K562 treated with DMSO at 1 percent for 48 hours (cell line): ENCODE measurements around the gene ZNF816. TPM values are rescaled to one million over a fixed set of nuclear protein-coding genes. Genes with fewer than 3 reads are reported as not detected.

Experiments used
- total RNA-seq: library from RNA; unstranded; fragments of 300-600 nt; gene quantifications from 2 replicates; pipeline ENCODE4 v1.2.3, GENCODE V29; 2022; ENCODE audit warnings: low replicate concordance; ENCODE audit errors: extremely low read depth

ZNF816 gene
- not detected in 2 replicates for total RNA-seq

DNA sequence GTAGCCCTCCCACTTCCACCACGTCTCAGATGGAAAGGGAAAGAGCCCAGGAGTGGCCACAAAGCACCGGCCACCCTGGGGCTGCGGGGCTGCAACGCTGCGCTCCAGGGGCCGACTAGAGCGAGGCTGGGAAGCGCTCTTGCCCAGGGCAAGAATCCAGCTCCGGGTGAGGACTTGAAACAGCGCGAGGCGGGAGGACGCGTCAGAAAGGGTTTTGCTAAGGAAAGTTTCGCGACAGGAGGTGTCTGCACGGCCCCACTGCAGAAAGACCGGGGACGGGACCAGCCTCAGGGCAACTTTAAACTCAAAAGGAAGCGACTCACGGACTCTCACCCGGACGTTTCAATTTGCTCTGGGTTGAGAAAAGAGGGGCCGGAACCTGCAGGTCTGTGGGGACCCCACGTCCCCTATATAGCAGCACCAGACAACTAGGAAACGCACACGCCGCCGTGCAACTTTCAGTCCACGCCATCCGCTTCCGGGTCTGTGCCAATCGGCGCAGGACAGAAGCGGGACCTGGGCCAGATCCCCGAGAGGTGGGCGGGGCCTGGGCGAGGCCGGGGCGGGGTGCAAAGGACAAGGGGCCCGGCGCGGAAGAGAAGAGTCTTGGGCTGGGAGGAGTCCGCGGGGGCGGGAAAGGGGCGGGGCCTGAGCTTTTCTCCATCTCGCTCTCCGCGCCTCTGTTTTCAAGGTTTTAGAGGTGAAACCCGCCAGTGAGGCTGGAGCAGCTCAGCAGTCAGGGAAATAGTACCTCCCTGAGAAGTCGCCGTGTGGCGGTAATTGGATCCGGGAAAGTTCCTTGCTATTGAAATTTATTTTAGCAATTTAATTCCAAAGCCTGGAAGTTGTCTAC is at the start of gene ZNF816:
Gene ZNF816 (minus strand): TSS at position 488 of the 853 bp plus-strand sequence. CDS start 6,792 bp downstream, outside the sequence.

DNA sequence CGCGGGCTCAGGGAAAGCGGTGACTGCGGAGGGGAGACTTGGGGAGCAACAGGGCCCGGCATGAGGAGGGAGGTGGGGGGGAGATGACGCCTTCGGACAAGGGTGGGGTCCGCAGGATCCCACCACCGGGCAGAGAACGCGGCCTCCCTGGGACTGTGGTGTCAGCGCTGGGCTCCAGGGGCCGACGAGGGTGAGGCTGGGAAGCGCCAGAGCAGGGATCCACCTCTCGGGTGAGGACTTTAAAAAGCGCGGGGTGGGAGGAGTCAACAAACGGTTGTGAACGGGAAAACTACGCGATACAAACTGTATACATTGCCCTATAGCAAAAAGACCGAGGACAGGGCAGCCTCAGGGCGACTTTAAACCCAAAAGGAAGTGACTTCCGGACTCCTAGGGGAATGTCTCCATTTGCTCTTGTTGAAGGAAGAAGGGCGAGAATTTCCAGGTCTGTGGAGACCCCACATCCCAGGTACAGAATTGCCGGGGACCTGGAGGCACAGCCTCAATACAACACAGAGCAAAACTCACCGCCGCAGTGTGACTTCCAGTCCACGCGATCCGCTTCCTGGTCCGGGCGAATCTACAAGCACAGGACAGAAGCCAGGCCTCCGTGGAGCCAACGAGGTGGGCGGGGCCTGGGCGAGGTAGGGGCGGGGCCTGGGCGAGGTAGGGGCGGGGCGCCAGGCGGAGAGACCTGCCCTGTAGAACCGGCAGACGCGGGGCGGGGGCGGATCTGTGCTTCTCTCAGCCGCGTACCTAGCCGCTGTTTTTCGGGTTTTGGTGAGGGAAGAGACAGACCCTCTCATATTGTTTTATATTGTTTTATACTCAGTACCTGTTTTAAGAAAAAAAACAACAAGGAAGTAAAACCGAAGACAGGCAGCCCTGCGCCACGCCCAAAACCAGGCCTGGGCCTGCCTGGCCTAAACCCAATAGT is 39.6 kb downstream of the ZNF816 start, which contains the start of gene ZNF888:
Gene ZNF888 (minus strand): TSS at position 588 of the 937 bp plus-strand sequence. CDS start 5,555 bp downstream, outside the sequence.

Other genes with a start within 250 kb of the ZNF816 start
- not detected in 2 replicates for gene ZNF611, start 227.8 kb downstream of the ZNF816 start, total RNA-seq
- not detected in 2 replicates for gene ZNF600, start 176.1 kb downstream of the ZNF816 start, total RNA-seq
- gene ZNF28, start 141.2 kb downstream of the ZNF816 start, total RNA-seq, result not detected in 2 replicates
- gene ZNF468, start 105.3 kb downstream of the ZNF816 start, total RNA-seq, result not detected in 2 replicates
- not detected in 2 replicates for gene ZNF320, start 65.2 kb downstream of the ZNF816 start, total RNA-seq
- not detected in 2 replicates for gene ZNF888, start 39.5 kb downstream of the ZNF816 start, total RNA-seq
- gene ERVV-1, start 51.0 kb upstream of the ZNF816 start, total RNA-seq, result not detected in 2 replicates
- not detected in 2 replicates for gene ERVV-2, start 81.9 kb upstream of the ZNF816 start, total RNA-seq
- gene ZNF160, start 140.5 kb upstream of the ZNF816 start, total RNA-seq, result not detected in 2 replicates
- not detected in 2 replicates for gene ZNF415, start 170.0 kb upstream of the ZNF816 start, total RNA-seq
- not detected in 2 replicates for gene ZNF347, start 196.2 kb upstream of the ZNF816 start, total RNA-seq
- not detected in 2 replicates for gene ZNF665, start 230.5 kb upstream of the ZNF816 start, total RNA-seq